ENCODE data around the gene ROR1. TPM values are rescaled to one million over a fixed set of nuclear protein-coding genes. Genes with fewer than 3 reads are reported as not detected.

Gene ROR1
- total RNA-seq, 1 donor from 2014 or later, result 131 TPM

DNA sequence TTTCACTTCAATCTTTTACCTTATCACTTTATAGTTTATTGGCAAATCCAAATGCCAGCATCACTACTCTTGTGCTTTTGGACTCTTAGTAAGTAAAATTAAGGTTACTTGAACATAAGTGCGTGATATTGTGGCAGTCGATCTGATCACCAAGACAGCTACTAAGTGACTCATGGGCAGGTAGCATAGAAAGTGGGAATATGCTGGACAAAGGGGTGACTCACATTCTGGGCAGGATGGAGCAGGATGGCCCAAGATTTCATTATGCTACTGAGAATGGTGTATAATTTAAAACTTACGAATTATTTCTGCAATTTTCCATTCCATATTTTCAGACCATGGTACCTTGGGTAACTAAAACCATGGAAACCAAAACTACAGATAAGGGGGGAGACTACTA is 120.2 kb downstream of the ROR1 start:
- H3K9me3 Mint-ChIP-seq (ENCODE audit: low read depth), result peaks cover 6% of the 10 kb centered on the region
- no peaks in the 10 kb centered on the region for H3K27me3 Mint-ChIP-seq (ENCODE audit: low read depth)
- peaks cover 7% of the 10 kb centered on the region for H3K36me3 Mint-ChIP-seq (ENCODE audit: low read depth)
- H3K4me1 Mint-ChIP-seq (ENCODE audit: low read depth), result peaks cover 89% of the 10 kb centered on the region
- no peak overlapping the region for H3K4me3 Mint-ChIP-seq (ENCODE audit: unreplicated experiment)
- TF ChIP-seq, protein P1, sequence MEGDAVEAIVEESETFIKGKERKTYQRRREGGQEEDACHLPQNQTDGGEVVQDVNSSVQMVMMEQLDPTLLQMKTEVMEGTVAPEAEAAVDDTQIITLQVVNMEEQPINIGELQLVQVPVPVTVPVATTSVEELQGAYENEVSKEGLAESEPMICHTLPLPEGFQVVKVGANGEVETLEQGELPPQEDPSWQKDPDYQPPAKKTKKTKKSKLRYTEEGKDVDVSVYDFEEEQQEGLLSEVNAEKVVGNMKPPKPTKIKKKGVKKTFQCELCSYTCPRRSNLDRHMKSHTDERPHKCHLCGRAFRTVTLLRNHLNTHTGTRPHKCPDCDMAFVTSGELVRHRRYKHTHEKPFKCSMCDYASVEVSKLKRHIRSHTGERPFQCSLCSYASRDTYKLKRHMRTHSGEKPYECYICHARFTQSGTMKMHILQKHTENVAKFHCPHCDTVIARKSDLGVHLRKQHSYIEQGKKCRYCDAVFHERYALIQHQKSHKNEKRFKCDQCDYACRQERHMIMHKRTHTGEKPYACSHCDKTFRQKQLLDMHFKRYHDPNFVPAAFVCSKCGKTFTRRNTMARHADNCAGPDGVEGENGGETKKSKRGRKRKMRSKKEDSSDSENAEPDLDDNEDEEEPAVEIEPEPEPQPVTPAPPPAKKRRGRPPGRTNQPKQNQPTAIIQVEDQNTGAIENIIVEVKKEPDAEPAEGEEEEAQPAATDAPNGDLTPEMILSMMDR (IDR thresholded peaks at IDR 0.05), result no peak
- peak overlapping the region; percentile 22 for H3K27ac Mint-ChIP-seq (ENCODE audit: unreplicated experiment)
- DNase-seq (ENCODE audit: low spot score), result no peak

DNA sequence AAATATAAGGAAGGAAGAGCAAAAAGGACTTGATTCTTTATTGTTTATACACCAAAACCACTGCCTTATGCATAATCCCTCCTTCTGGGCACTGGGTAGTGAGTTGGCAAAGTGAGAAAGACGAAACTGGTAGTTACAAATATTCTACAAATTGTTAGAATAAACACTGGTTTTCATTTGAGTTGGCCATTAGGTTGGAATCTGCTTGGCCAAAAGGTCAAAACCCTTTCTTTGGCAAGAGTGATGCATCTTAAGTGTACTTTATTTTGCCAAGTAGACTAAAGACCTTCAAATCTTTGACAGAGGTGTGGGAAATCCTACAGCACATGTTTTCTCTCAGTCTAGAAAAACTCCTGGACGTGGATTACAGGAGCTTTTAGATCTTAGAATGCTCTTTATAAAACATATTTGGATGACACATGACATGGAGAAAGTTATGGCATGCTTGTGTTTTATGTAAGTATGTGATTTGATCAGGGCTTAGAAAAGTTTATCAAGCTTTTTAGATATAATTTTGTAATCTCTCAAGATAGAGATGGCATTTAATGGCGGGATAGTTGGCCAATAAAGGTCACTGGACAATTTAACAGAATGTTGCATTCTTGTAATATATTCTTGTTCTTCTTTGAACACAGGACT is 120.9 kb downstream of the ROR1 start:
- Mint-ChIP-seq H3K27me3 (ENCODE audit: low read depth) (no peaks in the 10 kb centered on the region), H3K4me3 (ENCODE audit: unreplicated experiment) (no peak overlapping the region), H3K27ac (ENCODE audit: unreplicated experiment) (no peak overlapping the region), H3K9me3 (ENCODE audit: low read depth) (peaks cover 6% of the 10 kb centered on the region), H3K36me3 (ENCODE audit: low read depth) (peaks cover 7% of the 10 kb centered on the region), H3K4me1 (ENCODE audit: low read depth) (peaks cover 89% of the 10 kb centered on the region)
- DNase-seq (ENCODE audit: low spot score), result no peak
- TF ChIP-seq, protein P1 (IDR thresholded peaks at IDR 0.05), result no peak

DNA sequence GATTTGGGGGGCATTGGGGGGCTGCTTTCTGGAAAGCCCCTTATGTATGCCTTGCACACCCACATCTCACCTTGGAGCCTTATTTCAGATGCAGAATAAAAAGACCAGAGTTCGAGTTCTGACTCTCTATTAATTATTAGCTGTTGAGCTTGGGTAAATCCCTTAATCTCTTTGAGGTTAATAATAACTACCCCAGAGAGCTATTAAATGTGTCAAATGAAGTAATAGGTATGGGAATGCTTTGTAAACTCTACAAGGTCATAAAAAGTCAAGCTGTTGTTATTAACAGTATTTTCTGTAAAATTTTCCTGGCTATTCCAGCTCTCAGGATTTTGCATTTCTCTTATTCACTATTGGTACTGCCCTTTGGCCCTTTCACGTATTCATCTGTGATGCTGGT is 122.9 kb downstream of the ROR1 start:
- peaks cover 3% of the 10 kb centered on the region for H3K36me3 Mint-ChIP-seq (ENCODE audit: low read depth)
- peaks cover 85% of the 10 kb centered on the region for H3K4me1 Mint-ChIP-seq (ENCODE audit: low read depth)
- DNase-seq (ENCODE audit: low spot score), result no peak
- H3K4me3 Mint-ChIP-seq (ENCODE audit: unreplicated experiment), result no peak overlapping the region
- TF ChIP-seq, protein P1 (IDR thresholded peaks at IDR 0.05), result no peak
- no peaks in the 10 kb centered on the region for H3K9me3 Mint-ChIP-seq (ENCODE audit: low read depth)
- H3K27me3 Mint-ChIP-seq (ENCODE audit: low read depth), result no peaks in the 10 kb centered on the region
- H3K27ac Mint-ChIP-seq (ENCODE audit: unreplicated experiment), result peak overlapping the region; percentile 58

DNA sequence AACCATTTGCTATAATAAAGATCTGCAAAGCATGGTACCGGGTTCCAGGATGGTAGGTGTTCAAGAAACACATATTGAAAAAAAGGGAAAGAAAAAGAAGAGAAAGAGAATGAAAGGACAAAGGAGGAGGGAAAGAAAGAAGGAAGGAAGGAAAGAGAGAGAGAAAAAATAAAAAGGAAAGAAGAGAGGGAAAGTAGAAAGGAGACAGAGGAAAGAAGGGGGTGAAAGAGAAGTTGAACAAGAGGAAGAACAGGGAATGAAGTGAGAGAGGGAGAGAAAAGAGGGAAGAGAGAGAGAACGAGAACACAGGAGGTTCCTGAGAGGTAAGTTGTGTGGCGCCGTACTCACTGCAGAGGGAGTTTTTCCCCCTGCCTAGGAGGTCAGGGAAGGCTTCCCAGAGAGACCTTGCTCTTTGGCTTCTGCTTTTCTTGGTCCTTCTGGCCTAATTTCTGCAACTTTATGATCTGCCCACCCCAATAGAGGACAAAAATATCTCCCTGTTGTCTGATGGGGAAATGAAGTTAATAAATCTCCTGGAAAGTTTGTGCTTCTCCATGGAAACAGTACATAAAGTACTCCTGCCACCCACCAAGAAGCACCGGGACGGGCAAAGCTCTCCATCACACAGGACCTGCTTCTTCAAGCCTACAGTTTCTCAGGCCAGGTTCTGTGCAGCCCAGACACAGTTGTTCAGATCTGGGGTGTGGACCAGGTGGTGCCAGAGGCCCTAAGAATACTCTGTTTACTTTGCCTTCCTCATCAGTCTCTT is 124.8 kb downstream of the ROR1 start:
- TF ChIP-seq, protein P1 (IDR thresholded peaks at IDR 0.05), result no peak
- Mint-ChIP-seq H3K27me3 (ENCODE audit: low read depth) (no peaks in the 10 kb centered on the region), H3K36me3 (ENCODE audit: low read depth) (no peaks in the 10 kb centered on the region), H3K9me3 (ENCODE audit: low read depth) (no peaks in the 10 kb centered on the region), H3K27ac (ENCODE audit: unreplicated experiment) (peak overlapping the region; percentile 79), H3K4me3 (ENCODE audit: unreplicated experiment) (no peak overlapping the region), H3K4me1 (ENCODE audit: low read depth) (peaks cover 81% of the 10 kb centered on the region)
- DNase-seq (ENCODE audit: low spot score), result no peak

DNA sequence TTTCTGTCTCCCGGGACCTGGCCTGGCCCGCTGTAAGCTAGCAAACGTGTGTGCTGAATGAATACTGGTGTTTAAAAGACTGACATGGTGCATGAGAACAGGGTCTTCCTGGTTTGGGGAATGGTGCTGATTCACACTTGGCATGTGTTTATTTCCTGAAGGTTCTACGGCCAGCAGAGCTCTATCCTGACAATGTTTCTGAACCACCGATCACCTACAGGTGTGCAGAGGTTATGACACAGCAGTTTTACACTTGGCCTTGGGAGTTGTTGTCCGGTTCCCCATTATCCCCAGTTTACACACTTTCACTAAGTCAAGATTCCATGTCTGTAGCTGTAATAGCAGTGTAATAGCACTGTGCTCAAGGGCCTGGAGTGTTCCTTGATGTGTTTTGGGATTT is 127.3 kb downstream of the ROR1 start:
- no peak for DNase-seq (ENCODE audit: low spot score)
- TF ChIP-seq, protein P1 (IDR thresholded peaks at IDR 0.05), result no peak
- H3K27ac Mint-ChIP-seq (ENCODE audit: unreplicated experiment), result peak overlapping the region; percentile 53
- peaks cover 78% of the 10 kb centered on the region for H3K4me1 Mint-ChIP-seq (ENCODE audit: low read depth)
- no peaks in the 10 kb centered on the region for H3K36me3 Mint-ChIP-seq (ENCODE audit: low read depth)
- no peaks in the 10 kb centered on the region for H3K27me3 Mint-ChIP-seq (ENCODE audit: low read depth)
- H3K9me3 Mint-ChIP-seq (ENCODE audit: low read depth), result no peaks in the 10 kb centered on the region
- no peak overlapping the region for H3K4me3 Mint-ChIP-seq (ENCODE audit: unreplicated experiment)
